GM10248 (cell line): Measurements from ENCODE around the gene GRID2.

Experiments used
- CTCF ChIA-PET: fragments of 300-600 bp; sonication (Branson Sonifier 250); formaldehyde crosslinking; extraction: SDS; loops from one replicate; lab custom pipeline; 2021; ENCODE audit warnings: antibody characterized with exemption; lab: Yijun Ruan, JAX
- POLR2A ChIA-PET: fragments of 350-650 bp; sonication (Branson Sonifier 250); formaldehyde crosslinking; extraction: SDS; loops from one replicate; lab custom pipeline; 2020; ENCODE audit warnings: antibody characterized with exemption; lab: Yijun Ruan, JAX
- DNase-seq: peaks from one replicate; pipeline ENCODE4 v3.0.0; 2012; ENCODE audit errors: extremely low spot score
- TF ChIP-seq, protein P1 (sequence below): IDR thresholded peaks from 2 replicates; pipeline ENCODE4 v1.5.1; 2012; ENCODE audit warnings: mild to moderate bottlenecking, low read depth; ENCODE audit errors: extremely low read depth, missing control alignments, control extremely low read depth

GRID2 gene

DNA sequence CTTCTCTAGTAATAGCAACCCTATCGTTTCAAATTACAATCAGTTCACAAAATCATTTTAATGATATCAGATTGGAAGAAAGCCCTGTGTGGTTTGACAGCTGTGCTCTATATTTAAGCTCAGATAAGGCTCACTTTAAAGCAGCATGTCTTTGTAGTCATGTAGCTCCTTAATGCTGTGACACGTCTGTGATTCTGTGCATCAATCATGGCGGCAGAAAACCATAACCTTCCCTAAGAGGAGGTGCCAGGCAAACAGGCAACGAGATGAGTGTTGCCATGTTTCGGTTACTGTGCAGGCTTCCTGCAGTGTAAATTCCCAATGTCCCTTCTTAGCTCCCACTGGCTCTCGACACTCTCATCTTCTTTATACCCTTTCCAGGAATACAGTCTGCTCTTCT, 212.7 kb downstream of the GRID2 start:
- no peak for DNase-seq
- CTCF ChIA-PET, result interaction anchor here (1.0 kb wide), 2 partner anchors 9 to 10 kb away, joined by 3 read pairs; no protein-coding TSS in a partner anchor
- POLR2A ChIA-PET, result no interaction called here
- TF ChIP-seq, protein P1, sequence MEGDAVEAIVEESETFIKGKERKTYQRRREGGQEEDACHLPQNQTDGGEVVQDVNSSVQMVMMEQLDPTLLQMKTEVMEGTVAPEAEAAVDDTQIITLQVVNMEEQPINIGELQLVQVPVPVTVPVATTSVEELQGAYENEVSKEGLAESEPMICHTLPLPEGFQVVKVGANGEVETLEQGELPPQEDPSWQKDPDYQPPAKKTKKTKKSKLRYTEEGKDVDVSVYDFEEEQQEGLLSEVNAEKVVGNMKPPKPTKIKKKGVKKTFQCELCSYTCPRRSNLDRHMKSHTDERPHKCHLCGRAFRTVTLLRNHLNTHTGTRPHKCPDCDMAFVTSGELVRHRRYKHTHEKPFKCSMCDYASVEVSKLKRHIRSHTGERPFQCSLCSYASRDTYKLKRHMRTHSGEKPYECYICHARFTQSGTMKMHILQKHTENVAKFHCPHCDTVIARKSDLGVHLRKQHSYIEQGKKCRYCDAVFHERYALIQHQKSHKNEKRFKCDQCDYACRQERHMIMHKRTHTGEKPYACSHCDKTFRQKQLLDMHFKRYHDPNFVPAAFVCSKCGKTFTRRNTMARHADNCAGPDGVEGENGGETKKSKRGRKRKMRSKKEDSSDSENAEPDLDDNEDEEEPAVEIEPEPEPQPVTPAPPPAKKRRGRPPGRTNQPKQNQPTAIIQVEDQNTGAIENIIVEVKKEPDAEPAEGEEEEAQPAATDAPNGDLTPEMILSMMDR, result no peak

DNA sequence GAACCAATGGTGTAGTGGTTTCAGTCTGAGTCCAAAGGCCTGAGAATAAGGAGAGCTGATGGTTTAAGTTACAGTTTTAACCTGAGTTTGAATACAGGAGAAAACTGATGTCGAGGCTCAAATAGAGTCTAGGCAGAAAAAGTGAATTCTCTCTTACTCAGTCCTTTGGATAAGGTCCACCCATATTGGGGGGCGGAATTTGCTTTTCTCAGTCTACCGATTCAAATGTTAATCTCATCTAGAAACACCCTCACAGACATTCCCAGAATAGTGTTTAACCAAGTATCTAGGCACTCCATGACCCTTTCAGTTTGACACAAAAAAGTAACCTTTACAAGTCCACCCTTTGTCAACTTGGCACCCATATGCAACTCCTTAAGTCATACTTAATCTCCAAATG, 216.0 kb downstream of the GRID2 start:
- ChIA-PET POLR2A (no interaction called here), CTCF (interaction anchor here (0.9 to 1.6 kb wide), 2 partner anchors 10 to 14 kb away, joined by 3 read pairs; no protein-coding TSS in a partner anchor)
- no peak for DNase-seq
- TF ChIP-seq, protein P1, result no peak

DNA sequence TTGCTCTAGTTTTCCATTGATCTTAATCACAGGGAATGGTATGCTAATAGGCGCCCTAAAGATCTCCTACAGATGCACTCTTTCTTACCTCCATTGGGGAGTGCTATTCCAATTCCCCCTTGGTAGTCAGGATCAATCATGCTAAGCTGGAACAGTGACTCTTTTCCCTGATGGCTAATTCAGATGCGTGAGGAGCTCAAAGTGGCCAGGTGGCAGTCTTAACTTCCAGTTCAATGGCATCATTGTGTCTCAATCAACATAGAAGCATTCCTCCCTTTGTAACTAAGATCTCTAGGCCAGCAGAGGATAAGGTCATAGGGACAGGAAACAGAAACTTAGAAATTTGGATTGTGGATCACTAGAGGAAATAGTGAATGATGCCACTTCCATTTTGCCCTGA, 216.8 kb downstream of the GRID2 start:
- TF ChIP-seq, protein P1, result no peak
- ChIA-PET CTCF (interaction anchor here (0.9 to 1.6 kb wide), 2 partner anchors 9 to 15 kb away, joined by 3 read pairs; no protein-coding TSS in a partner anchor), POLR2A (no interaction called here)
- DNase-seq, result no peak

DNA sequence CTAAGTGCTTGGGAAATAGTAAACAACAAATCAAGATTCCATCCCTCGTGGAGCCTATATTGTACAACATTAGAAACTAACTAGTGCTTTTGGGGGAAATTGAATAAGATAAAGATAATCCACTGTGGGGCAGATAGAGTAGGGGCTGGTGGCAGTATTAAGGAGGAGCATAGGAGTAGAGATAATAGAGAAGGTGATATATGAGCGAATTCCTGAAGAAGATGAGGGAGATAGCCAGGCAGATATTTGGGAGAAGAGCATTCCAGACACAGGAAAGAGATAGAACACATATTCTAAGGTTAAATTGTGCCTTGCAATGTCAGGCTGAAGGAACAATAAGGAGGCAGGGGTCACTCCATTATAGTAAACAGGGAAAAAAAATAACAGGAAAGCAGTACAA, 218.2 kb downstream of the GRID2 start:
- TF ChIP-seq, protein P1, result no peak
- ChIA-PET POLR2A (no interaction called here), CTCF (no interaction called here)
- no peak for DNase-seq

DNA sequence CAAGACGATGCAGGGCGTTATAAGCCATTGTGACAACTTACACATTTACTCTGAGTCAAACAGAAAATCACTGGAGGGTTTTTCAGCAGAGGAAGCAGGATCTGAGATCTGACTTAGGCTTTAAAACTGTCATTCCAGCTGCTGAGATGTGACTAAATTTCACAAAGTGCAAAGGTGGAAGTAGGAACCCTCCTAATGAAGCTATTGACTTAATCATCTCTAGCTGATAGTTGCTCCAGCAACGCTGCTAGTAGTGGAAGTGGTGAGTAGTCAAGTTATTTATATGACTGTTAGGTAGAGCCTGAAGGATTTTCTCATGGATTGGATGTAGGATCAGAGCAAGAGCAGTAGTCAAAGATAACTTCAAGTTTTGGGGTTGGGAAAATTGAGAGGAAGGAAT, 218.6 kb downstream of the GRID2 start:
- ChIA-PET CTCF (no interaction called here), POLR2A (no interaction called here)
- TF ChIP-seq, protein P1, result no peak
- no peak for DNase-seq

DNA sequence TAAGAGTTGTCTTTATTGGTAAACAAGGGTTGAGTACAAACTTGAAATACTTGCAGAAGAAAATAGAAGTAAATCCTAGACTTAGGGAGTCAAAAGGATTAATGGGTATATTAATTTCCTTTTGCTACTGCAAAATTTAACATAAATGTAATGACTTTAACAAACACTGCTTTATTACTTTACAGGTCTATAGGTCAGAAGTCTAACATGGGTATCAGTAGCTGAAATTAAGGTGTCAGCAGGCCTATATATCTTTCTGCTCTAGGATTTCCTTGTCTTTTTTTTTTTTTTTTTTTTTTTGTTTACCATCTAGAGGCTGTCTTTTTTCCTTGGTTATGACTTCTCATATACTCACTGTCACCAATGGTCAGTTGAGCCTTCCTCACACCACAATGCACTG, 220.4 kb downstream of the GRID2 start:
- DNase-seq, result no peak
- POLR2A ChIA-PET, result no interaction called here
- TF ChIP-seq, protein P1, result no peak
- CTCF ChIA-PET, result no interaction called here
